ENCODE results near the gene ZNF555. TPM values are rescaled to one million over a fixed set of nuclear protein-coding genes. Genes with fewer than 3 reads are reported as not detected.
"Not testable (repeated sequence)": the region's sequence is repeated elsewhere in the genome, so short reads cannot be mapped to it uniquely, and the experiment has no call there.

Gene ZNF555
- polyA plus RNA-seq, 2 of the 4 experiments (the other 2 are of a cell fraction), result 1.7 to 2.3 TPM

DNA sequence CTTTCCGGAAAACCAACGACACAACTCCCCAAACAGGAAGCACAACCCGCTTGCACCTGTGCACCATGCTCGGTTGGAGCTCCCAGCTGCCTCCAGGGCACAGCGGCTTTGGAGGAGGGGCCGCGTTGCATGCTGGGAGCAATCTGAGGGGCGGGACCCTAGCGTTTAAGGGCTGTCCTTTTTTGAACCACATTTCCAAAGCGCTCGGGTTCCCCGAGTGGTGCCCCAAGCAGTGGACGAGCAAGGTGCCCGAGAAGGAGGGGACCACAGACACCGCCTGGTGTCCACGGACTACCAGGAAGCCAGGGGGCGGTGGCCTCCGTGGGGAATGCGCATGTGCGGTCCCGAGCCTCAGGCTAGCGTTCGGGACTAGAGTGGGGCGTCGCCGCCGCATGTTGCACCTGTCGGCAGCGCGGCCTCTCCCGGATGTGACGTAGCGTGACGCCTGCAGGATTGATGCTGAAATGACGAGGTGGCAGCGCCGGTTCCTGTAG lies 47.5 kb downstream of the ZNF555 start:
- Histone ChIP-seq H3K4me3 (no peak overlapping the region), H3K4me2 (no peak overlapping the region), H3K9me3 (peaks cover 11% of the 10 kb centered on the region), H3K4me1 (no peaks in the 10 kb centered on the region), H3K27ac (no peak overlapping the region)
- POLR2A ChIA-PET, result no interaction called here
- ATAC-seq, result no peak
- CTCF ChIA-PET, result interaction anchor here (0.8 to 2.4 kb wide), 4 partner anchors 10 to 215 kb away, joined by 3 to 8 read pairs (median 5); partner anchors contain the start of gene ZNF57
- no peak for TF ChIP-seq CEBPB (IDR thresholded peaks at IDR 0.05)
- TF ChIP-seq GATA3 (IDR thresholded peaks at IDR 0.05; ENCODE audit: borderline replicate concordance), result no peak
- no peak for TF ChIP-seq CHD2 (IDR thresholded peaks at IDR 0.05; ENCODE audit: low read length, partially characterized antibody)
- no peak for TF ChIP-seq NFE2L2 (conservative IDR thresholded peaks at IDR 0.05; ENCODE audit: low read length)
- TF ChIP-seq PHF8 (IDR thresholded peaks at IDR 0.05; ENCODE audit: borderline replicate concordance, low read depth), result no peak
- TF ChIP-seq FOSL2 (IDR thresholded peaks at IDR 0.05), result no peak
- no peak for TF ChIP-seq FOSL2 (CRISPR knock-in tag; IDR thresholded peaks at IDR 0.05)
- 81% methylated on average over 19 of the region's 37 CpGs for WGBS (ENCODE audit: missing lambda C conversion rate)
- no peak for DNase-seq (ENCODE audit: low read depth in 1 of 2, low spot score in 1 of 2)
- FAIRE-seq, result no peak

DNA sequence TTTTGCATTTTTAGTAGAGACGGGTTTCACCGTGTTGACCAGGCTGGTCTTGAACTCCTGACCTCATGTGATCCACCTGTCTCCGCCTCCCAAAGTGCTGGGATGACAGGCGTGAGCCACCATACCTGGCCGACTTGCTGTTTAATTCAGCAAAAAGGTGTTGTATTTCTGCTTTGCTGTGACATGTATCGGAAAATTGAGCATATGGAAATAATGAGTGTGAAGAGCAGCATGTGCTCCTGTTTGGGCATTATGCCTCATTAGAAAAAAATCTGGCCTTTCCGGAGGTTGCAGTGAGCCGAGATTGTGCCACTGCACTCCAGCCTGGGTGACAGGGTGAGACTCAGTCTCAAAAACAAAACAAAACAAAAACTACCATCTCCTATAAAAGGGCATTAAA lies 49.3 kb downstream of the ZNF555 start:
- CTCF ChIA-PET, POLR2A ChIA-PET, H3K4me2 ChIP-seq: not testable (repeated sequence)

DNA sequence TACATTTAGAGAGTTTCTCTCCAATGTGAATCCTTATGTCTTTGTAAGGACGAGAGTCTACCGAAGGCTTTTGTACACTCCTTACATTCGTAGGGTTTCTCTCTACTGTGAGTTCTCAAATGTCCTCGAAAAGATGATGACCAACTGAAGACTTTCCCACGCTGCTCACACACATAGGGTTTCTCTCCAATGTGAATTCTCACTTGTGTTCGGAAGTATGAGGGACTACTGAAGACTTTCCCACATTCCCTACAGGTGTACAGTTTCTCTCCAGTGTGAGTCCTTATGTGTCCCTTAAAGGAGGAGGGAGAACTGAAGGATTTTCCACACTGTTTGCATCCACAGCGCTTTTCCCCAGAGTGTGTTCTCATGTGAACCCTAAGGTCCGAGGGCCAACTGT lies 55.4 kb downstream of the ZNF555 start:
- Histone ChIP-seq H3K4me1 (no peaks in the 10 kb centered on the region), H3K4me2 (no peak overlapping the region), H3K9me3 (peaks cover 31% of the 10 kb centered on the region), H3K4me3 (no peak overlapping the region), H3K27ac (no peak overlapping the region)
- FAIRE-seq (no peak), DNase-seq (ENCODE audit: low read depth in 1 of 2, low spot score in 1 of 2) (no peak), ATAC-seq (no peak)
- POLR2A ChIA-PET, result no interaction called here
- TF ChIP-seq, protein P1, sequence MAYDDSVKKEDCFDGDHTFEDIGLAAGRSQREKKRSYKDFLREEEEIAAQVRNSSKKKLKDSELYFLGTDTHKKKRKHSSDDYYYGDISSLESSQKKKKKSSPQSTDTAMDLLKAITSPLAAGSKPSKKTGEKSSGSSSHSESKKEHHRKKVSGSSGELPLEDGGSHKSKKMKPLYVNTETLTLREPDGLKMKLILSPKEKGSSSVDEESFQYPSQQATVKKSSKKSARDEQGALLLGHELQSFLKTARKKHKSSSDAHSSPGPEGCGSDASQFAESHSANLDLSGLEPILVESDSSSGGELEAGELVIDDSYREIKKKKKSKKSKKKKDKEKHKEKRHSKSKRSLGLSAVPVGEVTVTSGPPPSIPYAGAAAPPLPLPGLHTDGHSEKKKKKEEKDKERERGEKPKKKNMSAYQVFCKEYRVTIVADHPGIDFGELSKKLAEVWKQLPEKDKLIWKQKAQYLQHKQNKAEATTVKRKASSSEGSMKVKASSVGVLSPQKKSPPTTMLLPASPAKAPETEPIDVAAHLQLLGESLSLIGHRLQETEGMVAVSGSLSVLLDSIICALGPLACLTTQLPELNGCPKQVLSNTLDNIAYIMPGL (CRISPR knock-in tag; IDR thresholded peaks at IDR 0.05; ENCODE audit: borderline replicate concordance), result no peak
- TF ChIP-seq, protein P2, sequence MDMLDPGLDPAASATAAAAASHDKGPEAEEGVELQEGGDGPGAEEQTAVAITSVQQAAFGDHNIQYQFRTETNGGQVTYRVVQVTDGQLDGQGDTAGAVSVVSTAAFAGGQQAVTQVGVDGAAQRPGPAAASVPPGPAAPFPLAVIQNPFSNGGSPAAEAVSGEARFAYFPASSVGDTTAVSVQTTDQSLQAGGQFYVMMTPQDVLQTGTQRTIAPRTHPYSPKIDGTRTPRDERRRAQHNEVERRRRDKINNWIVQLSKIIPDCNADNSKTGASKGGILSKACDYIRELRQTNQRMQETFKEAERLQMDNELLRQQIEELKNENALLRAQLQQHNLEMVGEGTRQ (IDR thresholded peaks at IDR 0.05), result no peak
- TF ChIP-seq JUNB (IDR thresholded peaks at IDR 0.05) (no peak), ZSCAN20 (CRISPR knock-in tag; IDR thresholded peaks at IDR 0.05) (no peak), SREBF2 (IDR thresholded peaks at IDR 0.05) (no peak), ESRRA (IDR thresholded peaks at IDR 0.05; ENCODE audit: borderline replicate concordance, low read length) (no peak), KDM5A (IDR thresholded peaks at IDR 0.05) (no peak), JUN (IDR thresholded peaks at IDR 0.05) (no peak), EHMT2 (IDR thresholded peaks at IDR 0.05; ENCODE audit: low read depth) (no peak), EHF (CRISPR knock-in tag; IDR thresholded peaks at IDR 0.05) (no peak), MYC (IDR thresholded peaks at IDR 0.05; ENCODE audit: borderline replicate concordance, low read length) (no peak)
- TF ChIP-seq, protein P3, sequence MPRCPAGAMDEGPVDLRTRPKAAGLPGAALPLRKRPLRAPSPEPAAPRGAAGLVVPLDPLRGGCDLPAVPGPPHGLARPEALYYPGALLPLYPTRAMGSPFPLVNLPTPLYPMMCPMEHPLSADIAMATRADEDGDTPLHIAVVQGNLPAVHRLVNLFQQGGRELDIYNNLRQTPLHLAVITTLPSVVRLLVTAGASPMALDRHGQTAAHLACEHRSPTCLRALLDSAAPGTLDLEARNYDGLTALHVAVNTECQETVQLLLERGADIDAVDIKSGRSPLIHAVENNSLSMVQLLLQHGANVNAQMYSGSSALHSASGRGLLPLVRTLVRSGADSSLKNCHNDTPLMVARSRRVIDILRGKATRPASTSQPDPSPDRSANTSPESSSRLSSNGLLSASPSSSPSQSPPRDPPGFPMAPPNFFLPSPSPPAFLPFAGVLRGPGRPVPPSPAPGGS (IDR thresholded peaks at IDR 0.05), result no peak
- CTCF ChIA-PET, result interaction anchor here (1.3 kb wide), 1 partner anchor 9 kb away, joined by 10 read pairs; no protein-coding TSS in a partner anchor
- WGBS (ENCODE audit: missing lambda C conversion rate), result 42% methylated on average over 8 of the region's 8 CpGs

More for the DNA sequence above, 49.3 kb downstream of the ZNF555 start:
- not testable (repeated sequence) for DNase-seq (ENCODE audit: low read depth in 1 of 2, low spot score in 1 of 2); H3K27ac ChIP-seq; ATAC-seq; FAIRE-seq; H3K4me1 ChIP-seq; H3K4me3 ChIP-seq
- 58% methylated on average over 8 of the region's 8 CpGs for WGBS (ENCODE audit: missing lambda C conversion rate)
- peaks cover 16% of the 10 kb centered on the region; the same call in 2 of the 3 replicates for H3K9me3 ChIP-seq

Data from A549 (cell line).